ENCODE results near the gene LAMA5.
"Not testable (repeated sequence)": the region's sequence is repeated elsewhere in the genome, so short reads cannot be mapped to it uniquely, and the experiment has no call there.

LAMA5 gene

GRCh38 chr20:62378215-62378614, 11.1 kb upstream of the LAMA5 start:
- no peak for TF ChIP-seq Cebpa-rat (IDR thresholded peaks at IDR 0.05)
- no peak overlapping the region for H3K4me2 ChIP-seq
- peaks cover 35% of the 10 kb centered on the region for H3K4me1 ChIP-seq

GRCh38 chr20:62377615-62378178, 10.6 kb upstream of the LAMA5 start:
- Histone ChIP-seq H3K4me3 (no peak overlapping the region), H3K4me2 (no peak overlapping the region), H4K20me1 (peaks cover 6% of the 10 kb centered on the region; the same call in 1 of the 2 replicates), H3K4me1 (peaks cover 30% of the 10 kb centered on the region), H3K9me3 (peaks cover 16% of the 10 kb centered on the region), H3K27ac (peak overlapping the region; percentile 6; the same call in 1 of the 2 replicates), H3K9ac (0 out of 2 replicates have a peak overlapping the region, but pooled peaks have one; percentile 4), H3K27me3 (no peaks in the 10 kb centered on the region), H3K36me3 (peaks cover 18% of the 10 kb centered on the region)
- no peak for TF ChIP-seq Cebpa-rat (IDR thresholded peaks at IDR 0.05)

More at GRCh38 chr20:62378215-62378614, 11.1 kb upstream of the LAMA5 start:
- Histone ChIP-seq H3K9ac (no peak overlapping the region), H3K27me3 (no peaks in the 10 kb centered on the region), H3K27ac (peak overlapping the region; percentile 6; the same call in 1 of the 2 replicates), H4K20me1 (peaks cover 11% of the 10 kb centered on the region; the same call in 1 of the 2 replicates), H3K9me3 (peaks cover 11% of the 10 kb centered on the region), H3K36me3 (peaks cover 18% of the 10 kb centered on the region), H3K4me3 (no peak overlapping the region)

DNA sequence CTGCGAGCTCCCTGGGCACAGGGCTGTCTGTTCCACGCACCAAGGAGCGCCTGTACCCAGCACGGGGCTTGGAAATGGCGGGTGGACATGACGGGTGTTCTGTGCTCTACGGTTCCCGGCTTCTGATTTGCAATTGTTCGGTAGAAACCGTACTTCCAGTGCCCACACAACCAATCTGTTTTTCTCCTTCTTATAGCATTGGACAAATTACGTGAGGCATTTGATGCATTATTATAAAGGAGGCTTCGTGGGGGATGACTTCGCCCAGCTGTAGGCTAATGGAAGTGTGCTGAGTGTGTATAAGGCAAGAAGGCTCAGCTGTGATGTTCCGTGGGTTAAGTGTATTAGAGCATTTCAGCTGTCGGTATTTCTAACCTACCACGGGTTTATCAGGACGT, 10.0 kb upstream of the LAMA5 start:
- Histone ChIP-seq H3K9me3 (peaks cover 19% of the 10 kb centered on the region), H3K4me2 (no peak overlapping the region), H4K20me1 (no peaks in the 10 kb centered on the region), H3K4me1 (peaks cover 25% of the 10 kb centered on the region), H3K27ac (no peak overlapping the region), H3K9ac (no peak overlapping the region), H3K36me3 (peaks cover 13% of the 10 kb centered on the region), H3K27me3 (no peaks in the 10 kb centered on the region), H3K4me3 (no peak overlapping the region)
- no peak for TF ChIP-seq Cebpa-rat (IDR thresholded peaks at IDR 0.05)

DNA sequence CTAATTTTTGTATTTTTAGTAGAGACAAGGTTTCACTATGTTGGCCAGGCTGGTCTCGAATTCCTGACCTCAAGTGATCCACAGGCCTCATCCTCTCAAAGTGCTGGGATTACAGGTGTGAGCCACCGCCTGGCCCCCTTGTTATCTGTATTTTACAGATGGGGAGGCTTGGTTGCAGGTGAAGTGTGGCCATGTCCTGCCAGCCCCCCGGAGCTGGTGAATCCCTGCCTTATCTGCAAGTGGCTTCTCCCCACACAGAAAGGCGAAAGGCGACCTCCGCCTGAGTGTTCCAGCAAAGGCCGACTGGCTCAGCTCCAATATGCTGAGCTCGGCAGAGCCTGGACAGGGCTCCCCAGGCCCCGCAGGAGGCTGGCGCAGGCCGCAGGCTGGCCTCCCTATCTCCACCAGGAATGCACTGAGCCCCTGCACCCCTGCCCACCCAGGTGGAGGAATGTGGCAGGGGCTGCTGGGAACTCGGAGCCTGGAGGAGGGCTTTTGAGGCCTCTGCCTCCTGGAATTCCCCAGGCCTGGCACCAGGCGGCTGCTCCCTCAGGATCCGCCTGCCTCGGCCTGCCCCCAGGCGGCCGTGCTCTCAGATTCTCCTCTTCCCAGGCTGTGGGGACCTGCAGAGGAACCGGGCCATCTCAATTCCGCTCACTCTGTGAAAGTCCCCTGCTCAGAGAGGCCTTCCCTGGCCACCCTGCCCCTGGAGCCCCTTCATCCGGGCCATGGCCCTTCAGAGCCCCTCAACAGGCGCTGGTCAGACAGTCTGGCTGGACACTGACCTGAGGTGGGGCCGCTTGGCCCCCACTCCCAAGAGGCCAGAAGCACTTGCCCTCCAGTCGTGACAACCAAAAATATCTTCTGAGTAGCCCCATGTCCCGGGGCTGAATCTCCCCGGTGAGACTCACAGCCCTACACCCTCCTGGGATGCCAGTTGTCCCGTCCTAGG, 9.3 kb upstream of the LAMA5 start:
- Histone ChIP-seq H3K4me2 (no peak overlapping the region; the same call in 1 of the 2 replicates), H3K9ac (no peak overlapping the region), H3K4me1 (peaks cover 25% of the 10 kb centered on the region), H3K36me3 (peaks cover 7% of the 10 kb centered on the region), H4K20me1 (no peaks in the 10 kb centered on the region), H3K27ac (no peak overlapping the region), H3K9me3 (peaks cover 19% of the 10 kb centered on the region), H3K4me3 (no peak overlapping the region), H3K27me3 (no peaks in the 10 kb centered on the region)
- TF ChIP-seq Cebpa-rat (IDR thresholded peaks at IDR 0.05): no peak

GRCh38 chr20:62374331-62375152, 7.4 kb upstream of the LAMA5 start:
- Histone ChIP-seq H3K27me3 (peaks cover 7% of the 10 kb centered on the region), H4K20me1 (no peaks in the 10 kb centered on the region), H3K9ac (0 out of 2 replicates have a peak overlapping the region, but pooled peaks have one; percentile 36), H3K4me1 (peaks cover 40% of the 10 kb centered on the region), H3K9me3 (peaks cover 19% of the 10 kb centered on the region), H3K4me3 (no peak overlapping the region), H3K36me3 (no peaks in the 10 kb centered on the region; the same call in 1 of the 2 replicates), H3K4me2 (peak overlapping the region; percentile 58), H3K27ac (peak overlapping the region; percentile 44; the same call in 1 of the 2 replicates)
- TF ChIP-seq Cebpa-rat (IDR thresholded peaks at IDR 0.05): no peak

GRCh38 chr20:62373631-62374179, 6.6 kb upstream of the LAMA5 start:
- not testable (repeated sequence) for H3K36me3 ChIP-seq, H3K4me3 ChIP-seq, H3K27ac ChIP-seq, H4K20me1 ChIP-seq, H3K9ac ChIP-seq
- Histone ChIP-seq H3K9me3 (peaks cover 19% of the 10 kb centered on the region), H3K27me3 (peaks cover 14% of the 10 kb centered on the region), H3K4me1 (peaks cover 48% of the 10 kb centered on the region), H3K4me2 (peak overlapping the region; percentile 58; the same call in 1 of the 2 replicates)

GRCh38 chr20:62372042-62372993, 5.2 kb upstream of the LAMA5 start:
- Histone ChIP-seq H4K20me1 (no peaks in the 10 kb centered on the region), H3K4me3 (no peak overlapping the region), H3K4me2 (no peak overlapping the region), H3K9ac (no peak overlapping the region), H3K4me1 (peaks cover 62% of the 10 kb centered on the region), H3K27ac (no peak overlapping the region), H3K36me3 (no peaks in the 10 kb centered on the region), H3K27me3 (peaks cover 27% of the 10 kb centered on the region), H3K9me3 (peaks cover 19% of the 10 kb centered on the region)
- no peak for TF ChIP-seq Cebpa-rat (IDR thresholded peaks at IDR 0.05)

- Histone ChIP-seq H3K4me2 (no peak overlapping the region), H3K4me1 (peaks cover 65% of the 10 kb centered on the region), H3K9ac (no peak overlapping the region), H3K4me3 (no peak overlapping the region), H3K9me3 (peaks cover 19% of the 10 kb centered on the region), H3K27me3 (peaks cover 32% of the 10 kb centered on the region), H3K36me3 (no peaks in the 10 kb centered on the region), H4K20me1 (no peaks in the 10 kb centered on the region; the same call in 1 of the 2 replicates), H3K27ac (no peak overlapping the region)
- TF ChIP-seq Cebpa-rat (IDR thresholded peaks at IDR 0.05): no peak
Measured at GRCh38 chr20:62371588-62372041, 4.5 kb upstream of the LAMA5 start.
